Cardiac fibroblast (primary cell): ENCODE measurements around the gene BTBD9.

ENCODE experiments used
- DNase-seq, 2 donors: peaks; one replicate each; pipeline versions ENCODE4 v3.0.0 to v3.0.0-alpha.2; 2010; ENCODE audit warnings: low read depth in 2 of 2
- H3K4me3 ChIP-seq, 2 donors: replicated peaks in 1 of 2; 1 replicate in 1 of 2; 2 replicates in 1 of 2; pipeline ENCODE4 v1.5.1; 2011; ENCODE audit warnings: low read depth in 2 of 2, low read length in 2 of 2, mild to moderate bottlenecking in 2 of 2, moderate library complexity in 1 of 2
- CTCF ChIP-seq: IDR thresholded peaks from one replicate; pipeline ENCODE4 v1.5.1; 2011; ENCODE audit warnings: low read depth, mild to moderate bottlenecking, low read length, inconsistent platforms

BTBD9 gene

GRCh38 chr6:38241200-38241871, 398.4 kb downstream of the BTBD9 start:
- DNase-seq = no peak
- H3K4me3 ChIP-seq = no peak overlapping the region
- TF ChIP-seq CTCF = no peak

- H3K4me3 ChIP-seq = no peak overlapping the region
- peak; percentile 19 to 44 for DNase-seq
- TF ChIP-seq CTCF = no peak
Measured at GRCh38 chr6:38239719-38240451, 399.8 kb downstream of the BTBD9 start.

- no peak for TF ChIP-seq CTCF
Measured at GRCh38 chr6:38236631-38237030, 403.1 kb downstream of the BTBD9 start.

GRCh38 chr6:38234934-38235682, 404.6 kb downstream of the BTBD9 start:
- no peak for DNase-seq
- no peak overlapping the region for H3K4me3 ChIP-seq
- TF ChIP-seq CTCF = no peak

More at GRCh38 chr6:38236631-38237030, 403.1 kb downstream of the BTBD9 start:
- H3K4me3 ChIP-seq = no peak overlapping the region
- no peak for DNase-seq

- TF ChIP-seq CTCF = no peak
- no peak for DNase-seq
- H3K4me3 ChIP-seq = no peak overlapping the region
Measured at GRCh38 chr6:38234141-38234540, 405.6 kb downstream of the BTBD9 start.

- peak in 1 of 2 donors; percentile 58 for DNase-seq
- TF ChIP-seq CTCF = no peak
- no peak overlapping the region for H3K4me3 ChIP-seq
Measured at GRCh38 chr6:38233161-38233791, 406.5 kb downstream of the BTBD9 start.
